HG03045 (cell line): Measurements from ENCODE around the gene DNAH3.

Source experiments
- ATAC-seq: cut with Tn5 transposase; IDR thresholded peaks from one replicate; pipeline ENCODE4 v1.9.1; 2021; ENCODE audit warnings: mild to moderate bottlenecking, moderate library complexity; ENCODE audit not compliant: unreplicated experiment

DNAH3 gene

DNA sequence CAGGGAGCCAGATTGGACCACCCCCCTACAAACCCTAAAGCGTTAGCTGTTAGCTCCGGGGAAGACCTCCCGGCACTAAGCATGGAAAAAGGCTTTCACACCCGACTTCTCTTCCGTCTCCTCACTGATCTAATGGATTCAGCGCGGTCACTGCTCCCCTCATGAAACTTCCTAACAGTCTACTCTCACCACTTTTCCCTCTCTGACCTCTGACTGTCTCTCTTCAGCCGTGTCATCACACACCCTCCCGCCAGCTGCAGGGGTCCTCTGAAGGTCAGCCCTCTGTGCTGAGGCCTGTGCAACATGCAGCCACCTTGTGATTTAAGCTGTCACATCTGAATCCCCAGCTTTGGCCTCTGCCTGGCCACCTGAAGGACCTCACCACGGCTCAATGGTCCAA is 234.4 kb downstream of the DNAH3 start:
- no peak for ATAC-seq

DNA sequence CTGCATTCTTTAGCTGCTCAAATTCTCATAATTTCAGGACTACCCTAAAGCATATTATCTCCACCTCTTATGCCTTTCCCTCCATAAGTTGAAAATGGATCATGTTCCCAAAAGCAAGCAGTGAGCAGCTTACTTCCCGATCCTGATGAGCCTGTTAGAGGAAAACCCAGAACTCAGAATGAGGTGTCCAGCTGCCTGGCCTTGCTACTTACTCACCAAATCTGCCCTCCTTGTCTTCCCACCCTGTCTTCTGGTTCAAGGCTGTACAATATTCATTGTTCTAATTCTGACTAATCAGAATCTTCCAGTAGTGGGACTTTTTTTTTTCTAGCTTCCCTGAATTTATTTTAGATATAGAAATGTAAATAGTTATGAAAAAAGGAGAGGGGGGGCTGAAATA is 239.3 kb downstream of the DNAH3 start:
- no peak for ATAC-seq

DNA sequence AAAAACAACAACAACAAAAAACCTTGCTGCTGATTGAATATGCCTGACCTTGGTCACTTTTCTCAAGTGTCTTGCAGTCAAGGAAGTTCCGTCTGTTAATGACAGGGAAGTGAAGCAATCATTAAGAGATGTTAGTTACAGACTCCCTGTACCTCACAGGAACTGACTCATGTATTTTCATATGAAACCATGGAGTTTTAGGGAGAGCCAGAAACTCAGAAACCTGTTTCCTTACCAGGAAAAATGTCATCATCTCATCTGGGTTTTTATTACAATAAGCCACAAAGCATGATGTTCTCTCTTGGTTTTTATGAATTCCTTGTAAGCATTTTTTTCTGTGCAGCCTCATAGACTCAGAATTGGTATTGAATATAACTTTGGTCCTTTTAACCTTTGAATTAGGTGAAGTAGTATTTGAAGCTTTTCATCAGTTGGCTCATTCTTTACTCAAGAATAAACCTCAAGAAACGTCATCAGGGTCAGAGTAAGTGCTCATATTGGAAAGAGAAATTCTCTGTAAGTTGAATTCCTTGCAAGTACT is 239.8 kb downstream of the DNAH3 start:
- ATAC-seq: no peak

DNA sequence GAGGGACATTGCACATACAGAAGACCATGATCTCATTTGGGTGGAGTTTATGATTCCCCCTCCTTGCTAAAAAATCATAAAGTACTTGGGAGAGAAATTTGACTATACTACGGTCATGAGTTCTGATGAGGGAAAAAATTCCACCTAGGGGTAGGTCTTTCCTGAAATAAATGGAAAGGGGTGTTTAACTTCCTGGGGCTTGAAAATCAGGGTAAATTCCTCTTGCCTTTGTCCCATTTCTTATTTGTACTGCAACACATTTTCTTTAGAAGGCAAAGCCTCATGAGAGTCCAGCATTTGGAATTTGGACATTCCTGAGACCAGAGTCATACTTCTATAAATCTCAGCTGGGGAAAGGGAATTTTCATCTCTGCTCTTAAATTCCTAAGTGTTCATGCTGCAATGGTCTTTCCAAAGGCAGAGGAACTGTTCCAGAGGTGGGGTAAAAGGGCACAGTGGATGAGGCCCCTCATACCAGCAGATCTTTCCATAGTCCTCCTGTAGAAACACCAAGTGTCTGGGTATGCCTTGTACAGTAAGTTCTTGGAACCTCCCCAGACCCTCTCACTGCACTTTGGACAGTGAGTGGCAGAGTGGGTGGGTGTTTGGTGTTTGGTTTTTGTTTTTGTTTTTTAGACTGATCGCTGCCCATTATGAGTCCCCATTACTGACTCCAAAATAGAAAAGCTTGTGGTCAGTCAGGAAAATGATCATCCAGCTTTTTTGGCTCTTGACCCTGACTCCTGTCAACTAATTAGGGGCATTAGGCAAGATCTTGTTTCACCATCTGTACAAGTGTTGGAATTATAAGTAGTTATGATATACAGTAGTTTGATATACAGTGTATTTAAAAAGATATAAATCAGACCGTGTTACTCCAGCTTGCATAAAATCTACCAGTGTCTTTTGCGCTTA is 244.0 kb downstream of the DNAH3 start:
- ATAC-seq: no peak

DNA sequence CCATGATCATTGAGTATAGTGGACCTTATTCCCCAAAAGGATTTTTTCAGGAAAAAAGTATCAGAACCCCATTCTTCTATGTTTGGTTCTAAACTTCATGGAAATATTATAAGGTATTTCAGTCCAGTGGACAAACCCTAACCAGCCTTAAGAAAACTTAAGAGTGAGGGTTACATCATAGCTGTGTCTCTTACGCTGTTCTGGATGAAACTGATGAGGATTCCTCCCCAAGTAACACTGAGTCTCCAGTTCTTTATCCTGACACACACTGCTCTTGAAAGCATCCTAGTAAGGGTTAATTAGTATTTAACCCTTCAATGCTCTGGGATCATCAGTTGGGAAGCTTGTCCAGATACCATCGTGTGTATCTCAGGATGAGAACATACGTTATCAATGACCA is 245.1 kb downstream of the DNAH3 start:
- no peak for ATAC-seq

DNA sequence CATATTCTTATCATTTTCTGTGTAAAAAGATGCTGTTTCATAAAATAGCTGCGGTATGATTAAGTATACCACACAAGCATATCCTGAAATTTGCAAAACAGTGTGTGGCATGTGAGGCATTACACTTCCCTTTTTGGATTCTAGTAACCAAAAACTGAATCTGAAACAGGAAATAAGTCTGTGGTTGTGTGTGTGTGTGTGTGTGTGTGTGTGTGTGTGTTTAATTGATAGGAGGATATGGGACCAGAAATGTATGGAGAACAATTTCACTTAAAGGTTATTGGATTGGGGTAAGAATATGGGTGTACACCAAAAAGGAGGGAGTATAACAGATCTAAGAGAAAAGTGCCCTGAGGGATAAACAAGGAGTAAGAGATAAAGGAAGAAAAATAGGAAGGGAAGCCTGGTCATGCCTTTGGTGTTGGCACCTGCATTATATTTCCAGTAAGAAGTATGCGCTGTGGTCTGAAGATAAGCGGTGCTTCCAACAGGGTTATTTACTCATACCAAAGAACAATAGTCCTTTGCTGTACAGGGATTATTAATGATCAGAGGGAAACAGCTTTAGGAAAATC is 246.1 kb downstream of the DNAH3 start:
- no peak for ATAC-seq

DNA sequence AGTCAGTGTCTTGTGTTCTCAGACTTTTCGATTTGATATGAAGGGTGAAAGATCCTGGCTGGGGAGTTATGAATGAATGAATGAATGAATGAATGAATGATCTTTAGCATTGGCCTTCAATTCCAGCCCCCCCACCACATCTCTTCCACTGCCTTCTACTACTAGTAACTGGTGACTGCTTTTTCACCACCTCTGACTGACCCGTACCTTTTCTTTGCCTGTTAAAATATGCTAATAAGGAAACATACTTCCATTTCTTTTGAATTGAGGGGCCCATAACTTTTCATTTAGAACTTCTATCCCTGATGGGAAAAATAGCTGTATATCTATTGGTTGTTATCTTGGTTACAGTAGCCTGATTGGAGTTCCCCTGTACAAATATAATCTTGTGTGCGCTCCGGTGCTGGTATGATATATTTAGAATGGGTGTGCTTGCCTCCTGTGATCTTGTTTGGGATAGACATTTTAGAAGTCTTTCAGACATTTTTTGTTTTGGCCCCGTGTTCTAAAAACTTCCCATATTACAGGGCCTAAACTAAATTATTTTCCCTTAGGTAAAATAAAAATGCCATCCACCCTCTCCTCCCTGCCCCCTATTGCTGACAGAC is 246.6 kb downstream of the DNAH3 start:
- no peak for ATAC-seq

DNA sequence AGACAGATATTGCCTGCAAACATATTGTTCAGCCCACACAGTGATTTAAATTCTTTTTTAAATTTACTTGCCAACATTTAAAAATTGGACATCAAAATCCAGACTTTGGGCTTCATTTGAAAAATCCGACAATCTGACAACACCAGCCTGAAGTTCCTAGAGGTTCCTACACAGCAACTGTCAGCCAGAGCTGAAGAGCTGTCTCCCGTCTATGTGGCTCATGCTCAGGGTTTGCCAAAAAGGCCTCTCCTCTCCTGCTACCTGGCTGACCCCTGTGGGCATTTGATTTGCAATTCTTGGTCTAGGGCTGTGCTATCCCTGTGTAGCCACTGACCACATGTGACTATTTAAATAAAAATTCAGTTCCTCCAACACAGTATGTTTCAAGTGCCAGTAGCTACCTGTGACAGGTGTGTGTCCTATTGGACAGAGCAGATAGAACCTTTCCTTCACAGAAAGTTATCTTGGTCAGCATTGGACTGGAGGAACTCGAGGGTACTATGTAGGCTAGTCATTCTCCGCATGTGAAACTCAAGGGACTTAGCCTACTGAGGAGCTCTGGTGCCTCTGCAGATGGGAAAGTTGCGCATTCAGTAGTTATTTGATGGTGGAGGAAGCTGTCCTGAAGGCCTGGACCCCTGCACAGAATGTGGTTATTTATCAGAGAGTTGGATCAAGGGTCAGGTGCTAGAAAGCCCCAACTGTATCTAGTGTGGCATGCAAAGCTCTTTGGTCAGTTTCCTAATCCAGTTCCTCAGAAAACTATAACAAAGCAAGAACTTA is 247.3 kb downstream of the DNAH3 start:
- ATAC-seq: no peak

DNA sequence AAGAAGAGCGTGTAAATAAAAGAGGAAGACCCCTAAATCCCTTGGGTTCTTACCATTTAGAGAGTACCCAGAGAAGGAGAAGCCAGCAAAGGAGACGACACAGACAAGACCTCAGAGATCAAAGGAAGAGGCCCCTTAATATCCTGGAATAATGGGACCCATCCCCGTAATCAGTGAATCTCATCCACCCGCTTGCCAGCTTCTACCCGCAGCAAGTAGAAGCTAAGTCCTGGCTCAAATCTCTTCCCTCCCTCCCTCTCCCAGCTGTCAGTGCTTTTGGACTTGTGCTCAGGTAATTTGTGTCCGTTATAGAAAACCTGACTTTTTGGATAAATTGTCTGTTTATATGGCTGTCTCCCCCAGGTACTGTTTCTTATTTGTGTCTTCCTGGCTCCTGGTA is 248.2 kb downstream of the DNAH3 start:
- no peak for ATAC-seq

DNA sequence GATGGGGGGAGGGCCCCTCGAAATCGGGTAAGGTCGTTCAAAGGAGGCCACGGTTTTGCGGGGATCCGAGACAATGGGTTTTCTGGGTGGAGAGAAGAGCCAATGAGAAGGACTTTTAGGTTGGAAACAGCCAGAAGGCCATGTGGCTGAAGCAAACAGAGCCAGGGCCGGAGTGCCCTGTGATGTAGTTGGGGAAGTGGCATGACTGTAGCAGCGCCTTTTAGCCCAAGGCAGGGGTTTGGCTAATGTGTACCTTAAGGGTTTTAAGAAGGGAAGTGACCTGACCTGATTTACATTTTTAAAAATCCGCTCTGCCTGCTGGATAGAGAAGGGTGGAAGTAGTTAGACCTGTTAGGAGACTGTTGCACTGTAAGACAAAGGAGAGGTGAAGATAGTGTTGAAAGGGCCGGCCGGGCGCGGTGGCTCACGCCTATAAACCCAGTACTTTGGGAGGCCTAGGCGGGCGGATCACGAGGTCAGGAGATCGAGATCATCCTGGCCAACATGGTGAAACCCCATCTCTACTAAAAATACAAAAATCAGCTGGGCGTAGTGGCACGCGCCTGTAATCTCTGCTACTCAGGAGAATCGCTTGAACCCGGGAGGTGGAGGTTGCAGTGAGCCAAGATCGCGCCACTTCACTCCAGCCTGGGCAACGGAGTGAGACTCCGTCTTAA is 249.1 kb downstream of the DNAH3 start:
- ATAC-seq: no peak

DNA sequence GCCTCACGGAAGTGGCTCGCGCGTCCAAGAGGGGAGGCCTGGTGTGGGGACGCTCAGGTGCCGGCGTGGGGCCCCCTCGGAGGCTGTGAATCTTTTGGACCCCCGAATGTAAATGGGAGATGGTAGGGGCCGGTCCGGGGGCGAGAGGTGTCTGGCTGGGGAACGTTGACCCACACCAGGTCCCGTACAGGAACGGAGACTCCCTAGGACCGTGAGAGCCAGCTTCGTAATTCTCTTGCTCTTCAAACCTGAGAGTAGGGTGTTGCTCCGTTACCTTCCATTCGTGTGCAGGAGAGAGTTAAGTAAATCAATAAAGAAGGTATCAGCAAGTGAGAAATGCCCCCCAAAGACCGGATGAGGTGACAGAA is 249.6 kb downstream of the DNAH3 start:
- ATAC-seq: no peak

DNA sequence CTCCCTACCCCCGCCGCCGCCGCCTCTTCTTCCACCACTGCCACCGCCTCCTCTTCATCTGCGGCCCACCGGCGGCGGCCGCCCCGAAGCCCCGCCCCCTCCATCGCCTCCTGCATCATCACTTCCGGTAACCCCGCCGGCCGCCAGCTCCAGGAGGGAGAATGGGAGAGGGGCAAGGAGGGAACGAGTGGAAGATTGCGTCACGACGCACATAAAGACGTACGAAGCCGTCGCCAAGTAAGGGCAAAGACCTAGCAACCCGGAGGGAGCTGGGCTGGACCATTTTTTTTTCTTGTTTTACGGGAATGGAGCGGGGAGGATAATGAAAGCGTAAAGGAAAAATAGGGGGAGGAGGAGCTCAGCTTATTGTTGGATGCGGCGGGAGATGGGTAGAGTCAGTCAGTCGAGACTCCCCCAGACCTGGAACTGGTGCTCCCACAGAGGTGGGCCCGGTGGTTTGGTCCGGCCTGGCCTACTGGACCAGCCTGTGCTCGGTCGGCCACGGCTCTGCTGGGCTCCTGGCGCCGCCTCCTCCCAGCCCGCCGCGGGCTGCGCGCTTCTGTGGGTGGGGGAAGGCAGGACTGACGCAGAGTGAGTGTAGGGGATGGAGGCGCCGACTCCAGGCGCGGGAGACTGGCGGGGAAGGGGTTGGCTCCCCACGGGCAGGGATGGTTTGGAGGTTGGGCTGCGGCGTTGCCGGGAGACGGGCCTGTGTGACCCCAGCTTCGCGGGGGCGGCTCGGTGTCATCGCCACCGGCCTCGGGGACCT is 250.2 kb downstream of the DNAH3 start, which contains the start of the genes DCUN1D3 and LYRM1:
DCUN1D3 (minus strand) TSS at position 60 of the 769 bp plus-strand sequence. CDS start 37,820 bp downstream, outside the sequence.
LYRM1 (plus strand) TSS at position 473 of the 769 bp plus-strand sequence. CDS start 14,785 bp downstream, outside the sequence.
- ATAC-seq: peak; percentile 84

DNA sequence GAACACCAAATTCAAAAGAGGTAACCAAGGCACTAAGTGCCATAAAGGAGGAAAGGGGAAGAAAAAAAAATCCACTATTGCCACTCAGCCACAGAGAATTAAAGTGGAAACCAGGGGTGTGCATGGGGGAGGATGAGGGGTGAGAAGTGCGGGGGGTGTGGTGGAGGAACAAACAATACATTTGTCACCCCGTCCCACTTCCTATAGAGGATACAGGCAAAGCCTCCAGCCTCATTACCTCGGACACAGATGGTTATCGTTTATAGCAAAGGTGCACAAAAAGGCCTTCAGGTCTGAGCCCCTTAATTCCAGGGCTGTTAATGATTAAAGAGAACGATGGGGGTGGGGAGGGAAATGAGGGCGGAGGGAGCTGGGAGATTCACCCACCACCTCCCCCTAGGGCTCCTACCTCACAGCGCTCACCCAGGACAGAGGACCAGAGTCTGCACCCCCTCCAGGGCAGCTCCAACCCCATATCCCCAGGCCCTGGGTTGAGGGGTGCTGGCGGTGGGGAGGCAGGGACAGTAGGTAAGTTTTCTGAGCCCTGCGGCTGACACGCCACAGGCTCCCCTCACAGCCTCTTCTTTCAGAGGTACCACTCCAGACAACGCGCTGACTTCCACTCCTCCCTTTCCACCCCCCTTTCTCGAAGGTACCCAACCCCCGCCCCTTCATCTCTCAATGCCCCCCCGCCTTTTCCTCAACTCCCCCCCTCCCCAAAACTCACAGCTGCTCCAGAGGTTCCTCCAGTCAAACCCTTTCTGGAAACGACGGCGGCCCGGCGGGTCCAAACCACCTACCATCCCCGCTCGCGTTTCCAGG is 251.0 kb downstream of the DNAH3 start:
- no peak for ATAC-seq

DNA sequence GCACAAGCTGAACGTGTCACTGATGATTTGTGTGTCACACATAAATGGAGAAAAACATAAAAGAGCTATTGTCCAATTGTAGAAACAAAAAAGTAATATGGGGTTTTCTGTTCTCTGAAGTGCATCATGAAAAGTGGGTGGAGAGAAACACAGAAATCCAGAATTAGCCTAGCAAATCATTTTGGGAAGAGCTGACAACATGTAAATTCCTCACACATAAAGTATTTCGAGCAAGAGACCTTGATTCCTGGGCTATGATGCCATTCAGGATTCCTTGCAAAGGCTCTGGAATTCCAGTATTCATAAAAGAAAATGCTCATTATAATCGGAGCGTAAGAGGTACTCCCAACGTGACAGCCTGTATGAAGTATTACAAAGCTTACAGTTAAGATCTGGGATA is 251.6 kb downstream of the DNAH3 start:
- ATAC-seq: no peak

DNA sequence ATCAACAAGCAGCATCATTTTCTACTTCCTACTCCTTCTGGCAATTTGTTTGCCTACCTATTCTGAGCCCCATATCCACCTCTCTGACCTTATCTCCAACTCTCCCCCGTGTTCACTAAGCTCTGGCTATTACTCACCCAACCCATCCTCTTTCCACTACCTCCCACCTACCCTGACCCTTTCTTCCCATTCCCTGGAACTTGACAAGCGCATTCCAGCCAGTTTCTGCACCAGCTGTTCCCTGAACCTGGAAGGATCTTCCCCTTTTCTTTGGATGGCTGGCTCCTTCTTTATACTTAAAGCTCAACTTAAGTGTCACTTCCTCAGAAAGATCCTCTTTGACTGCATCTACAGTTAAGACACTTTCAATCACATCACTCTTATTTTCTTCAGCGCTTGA is 252.7 kb downstream of the DNAH3 start:
- no peak for ATAC-seq

DNA sequence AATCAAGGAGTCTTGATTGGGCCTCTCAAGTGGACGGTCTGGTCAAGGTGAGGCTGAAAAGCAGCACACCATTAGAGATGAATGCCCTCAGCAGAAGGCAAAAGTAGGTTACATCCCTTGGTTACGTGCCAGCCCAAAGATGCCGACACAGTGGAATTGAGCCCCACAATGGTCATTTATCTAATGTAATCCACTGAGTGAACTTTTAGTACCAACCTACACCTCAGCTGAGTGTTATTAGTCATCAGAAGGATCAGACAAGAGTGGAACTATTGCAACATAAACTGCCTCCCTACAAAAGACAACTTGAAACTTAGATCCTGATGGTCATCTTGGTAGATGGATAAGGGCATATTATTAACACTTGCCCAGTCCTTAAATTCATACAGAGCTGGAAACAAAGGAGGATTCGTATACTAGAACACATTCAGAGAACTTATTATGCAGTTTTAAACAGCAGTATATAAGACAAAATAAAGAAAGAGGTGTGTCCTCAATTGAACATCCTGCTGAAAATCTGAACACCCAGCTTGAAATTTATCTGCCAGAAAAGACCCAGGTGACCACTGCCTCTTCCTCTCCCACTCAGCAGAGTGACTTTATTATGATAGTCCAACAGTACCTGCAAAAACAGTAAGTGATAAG is 253.3 kb downstream of the DNAH3 start:
- no peak for ATAC-seq

DNA sequence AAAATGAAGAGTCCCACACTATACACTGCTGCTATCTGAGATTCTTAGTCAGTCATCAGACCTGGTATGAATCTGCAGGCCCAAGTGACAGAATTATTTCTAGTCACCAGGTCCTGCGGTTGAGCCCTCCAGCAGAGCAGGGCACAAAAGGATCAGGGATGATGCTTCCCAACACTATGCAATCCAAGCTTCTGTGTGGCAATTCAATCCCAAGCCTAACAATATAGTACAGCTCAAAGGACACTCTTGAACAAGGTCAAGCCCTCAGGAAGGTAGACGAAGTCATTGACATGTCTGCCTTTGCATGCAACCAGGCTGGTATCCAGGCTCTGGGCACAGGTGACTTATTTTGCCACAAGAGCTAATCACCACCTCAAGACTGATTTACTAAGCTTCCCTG is 256.3 kb downstream of the DNAH3 start:
- ATAC-seq: no peak

DNA sequence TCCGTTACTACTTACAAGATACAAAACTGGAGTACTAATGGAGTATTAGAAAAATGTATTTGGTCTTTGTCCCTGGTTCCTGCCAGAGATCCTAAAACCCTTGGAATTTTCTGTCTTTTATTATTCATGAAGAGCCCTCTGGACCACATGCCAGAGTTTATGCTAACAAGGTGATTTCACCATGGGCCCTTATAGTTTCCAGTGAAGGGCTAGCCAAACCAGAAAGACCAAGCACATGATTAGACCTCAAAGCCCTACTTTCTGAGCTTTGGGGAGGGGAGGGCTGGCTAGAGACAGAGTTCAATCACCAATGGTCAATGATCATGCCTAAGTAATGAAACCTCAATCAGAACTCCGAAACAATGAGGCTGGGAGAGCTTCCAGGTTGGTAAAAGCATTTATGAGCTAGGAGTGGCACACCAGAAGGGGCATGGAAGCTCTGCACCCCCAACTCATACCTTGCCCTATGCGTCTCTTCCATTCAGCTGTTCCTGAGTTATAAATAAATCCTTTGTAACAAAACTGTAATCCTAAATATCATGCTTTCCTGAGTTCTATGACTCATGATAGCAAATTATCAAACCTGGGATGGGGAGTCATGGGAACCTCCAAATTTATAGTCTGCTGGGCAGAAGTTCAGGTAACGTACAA is 260.9 kb downstream of the DNAH3 start:
- ATAC-seq: no peak
